K562 (cell line): ENCODE data around the gene HLCS. TPM values are rescaled to one million over a fixed set of nuclear protein-coding genes. Genes with fewer than 3 reads are reported as not detected.
A peak's percentile ranks its signal among the peaks of the same experiment; 100 is the strongest.

ENCODE experiments used
- ARID3A ChIP-seq: IDR thresholded peaks from 2 replicates; pipeline ENCODE4 v1.6.1; 2012; ENCODE audit warnings: low read depth, low read length, improper control_type of control experiment, borderline replicate concordance
- CREM ChIP-seq: IDR thresholded peaks from 2 replicates; pipeline ENCODE4 v1.6.1; 2014; ENCODE audit warnings: antibody characterized with exemption, low read depth
- HDAC3 ChIP-seq: fragments of 450-650 bp; IDR thresholded peaks from 2 replicates; pipeline ENCODE4 v1.6.1; 2018; ENCODE audit warnings: borderline replicate concordance, mild to moderate bottlenecking, moderate library complexity; ENCODE audit not compliant: partially characterized antibody
- HDAC6 ChIP-seq: IDR thresholded peaks from 2 replicates; pipeline ENCODE4 v1.6.1; 2012; ENCODE audit warnings: low read depth, mild to moderate bottlenecking, control low read depth, inconsistent platforms, low read length, moderate library complexity
- KDM2B ChIP-seq: fragments of 250-450 bp; sonication (Bioruptor Pico); IDR thresholded peaks from 2 replicates; pipeline ENCODE4 v1.8.0; 2021; ENCODE audit warnings: mild to moderate bottlenecking, moderate library complexity
- MIER1 ChIP-seq: fragments of 450-650 bp; IDR thresholded peaks from 2 replicates; pipeline ENCODE4 v1.6.1; 2016; ENCODE audit warnings: antibody characterized with exemption, mild to moderate bottlenecking, low read depth
- REST ChIP-seq, 2 experiments: fragments of 450-650 bp; formaldehyde crosslinking in 1 of 2; IDR thresholded peaks; 2 replicates each; pipeline versions ENCODE4 v1.4.0 to v1.6.1; 2014 to 2020; ENCODE audit warnings: mild to moderate bottlenecking in 2 of 2, borderline replicate concordance in 1 of 2, low read depth in 1 of 2
- SAP30 ChIP-seq: fragments of 200-600 bp; sonication (generic); IDR thresholded peaks from 2 replicates; pipeline ENCODE4 v1.6.1; 2012; ENCODE audit warnings: borderline replicate concordance, low read depth, mild to moderate bottlenecking, moderate library complexity, low read length, control low read depth, inconsistent platforms; ENCODE audit not compliant: insufficient read depth, poor library complexity, severe bottlenecking
- ZBTB5 ChIP-seq: fragments of 450-650 bp; IDR thresholded peaks from 2 replicates; pipeline ENCODE4 v1.6.1; 2017; ENCODE audit warnings: antibody characterized with exemption
- ZNF766 ChIP-seq: fragments of 200-800 bp; sonication (Bioruptor generic); conservative IDR thresholded peaks from 2 replicates; pipeline ENCODE4 v1.6.1; 2016; ENCODE audit warnings: missing genetic modification characterization, missing compliant biosample characterization
- polyA plus RNA-seq, 8 experiments: library from polyadenylated mRNA; depleted of rRNA in 4 of 8; stranded (reverse) in 5 of 8; unstranded in 3 of 8; fragments of >200 nt; fragmentation: Nextera tagmentation in 2 of 8; fragmentation: Illumina TruSeq in 1 of 8; extraction: Ambion mirVana in 2 of 8; extraction: Trizol in 1 of 8; gene quantifications; 2 replicates each; pipeline versions ENCODE4 v1.2.1 to v1.2.3, GENCODE V29; 2011 to 2014; ENCODE audit warnings: inconsistent platforms in 1 of 8, missing spikeins in 1 of 8
- total RNA-seq, 7 experiments: library from RNA; depleted of rRNA in 6 of 7; stranded (reverse); fragments of >200 nt in 6 of 7; fragmentation: Illumina TruSeq in 2 of 7; extraction: Trizol in 2 of 7; gene quantifications; 2 replicates each; pipeline versions ENCODE4 v1.2.1 to v1.2.3, GENCODE V29; 2011 to 2021; ENCODE audit warnings: low replicate concordance in 1 of 7

The HLCS gene
- total and polyA plus RNA-seq, 9 of the 15 experiments (the other 6 are each of a cell fraction or from before 2014, with no cell fraction given): 3.0 to 21.5 (median 17.1) TPM

- TF ChIP-seq REST (IDR thresholded peaks at IDR 0.05; ENCODE audit: borderline replicate concordance) (no peak), REST (CRISPR knock-in tag; IDR thresholded peaks at IDR 0.05; ENCODE audit: low read depth) (no peak), KDM2B (no peak), ZBTB5 (no peak), ARID3A (0 out of 2 replicates have a peak, but pooled peaks have one; percentile 1), MIER1 (no peak; the same call in 1 of the 2 replicates), SAP30 (no peak), ZNF766 (CRISPR knock-in tag) (no peak; the same call in 1 of the 2 replicates), HDAC3 (peak; percentile 50), CREM (peak; percentile 81), HDAC6 (no peak)
Observed at GRCh38 chr21:36964827-36965719, 1.4 kb downstream of the HLCS start (continued).
